Stimulated activated CD4-positive, alpha-beta T cell treated with anti-CD3 and anti-CD28 coated beads, Interleukin-2, amount 100 ng/mL, for 24 hours (primary cell): Measurements from ENCODE around the gene DISP2.

Experiments used
- DNase-seq, 2 donors: peaks; one replicate each; pipeline ENCODE4 v3.0.0-alpha.2; 2020

DISP2 gene

GRCh38 chr15:40428185-40428584 lies 70.2 kb downstream of the DISP2 start:
- DNase-seq = no peak
